HG03442 (cell line): ENCODE results near the gene SEMA3F.

Experiments used
- ATAC-seq: cut with Tn5 transposase; IDR thresholded peaks from one replicate; pipeline ENCODE4 v1.9.1; 2021; ENCODE audit warnings: mild to moderate bottlenecking, moderate library complexity; ENCODE audit not compliant: unreplicated experiment

Gene SEMA3F

DNA sequence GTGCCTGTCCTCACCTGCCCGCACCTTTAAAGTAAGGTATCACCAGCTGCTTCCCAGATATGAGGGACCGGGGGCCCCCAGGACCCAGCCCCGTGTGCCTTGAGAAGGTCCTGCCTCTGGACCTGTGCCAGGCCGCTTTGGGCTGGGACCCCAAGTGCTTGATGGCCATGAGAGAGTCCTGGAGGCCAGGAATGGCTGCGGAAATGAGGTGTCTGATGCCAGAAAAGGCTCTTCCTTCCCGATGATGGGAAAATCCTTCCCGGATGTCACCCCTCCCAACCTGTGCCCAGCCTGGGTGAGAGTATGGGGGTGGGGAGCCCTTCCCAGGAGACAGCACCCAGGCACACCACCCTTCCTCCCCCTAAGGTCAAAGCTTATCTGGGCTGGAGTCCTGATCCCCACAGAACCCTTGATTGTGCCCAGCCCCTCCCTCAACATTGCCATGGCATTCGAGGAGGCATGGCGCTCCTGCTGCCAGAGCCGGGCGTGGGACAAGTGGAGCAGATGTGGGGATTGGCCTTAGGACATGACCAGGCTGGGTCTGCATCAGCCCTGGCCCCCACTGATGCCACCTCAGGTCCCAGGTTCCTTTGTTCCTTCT, 14.2 kb downstream of the SEMA3F start:
- ATAC-seq: no peak

DNA sequence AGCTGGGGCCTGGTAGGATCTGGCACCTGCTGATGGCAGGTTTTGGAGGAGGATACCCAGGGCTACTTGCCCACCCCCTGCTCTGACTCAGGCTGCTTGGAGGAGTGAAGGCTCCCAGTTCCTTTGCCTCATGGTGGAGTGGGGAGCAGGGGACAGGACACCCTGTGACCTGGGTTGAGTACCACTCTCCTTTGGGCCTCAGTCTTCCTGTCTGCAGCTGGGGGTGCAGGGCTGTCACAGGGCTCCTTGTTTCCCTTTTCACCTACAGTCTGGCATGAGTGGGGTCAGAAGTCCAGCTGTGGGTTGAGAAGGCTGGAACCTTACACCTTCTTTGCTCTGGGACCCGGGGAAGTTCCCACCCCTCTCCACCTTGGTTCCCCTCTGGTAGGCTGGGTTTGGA, 14.7 kb downstream of the SEMA3F start:
- ATAC-seq: no peak

DNA sequence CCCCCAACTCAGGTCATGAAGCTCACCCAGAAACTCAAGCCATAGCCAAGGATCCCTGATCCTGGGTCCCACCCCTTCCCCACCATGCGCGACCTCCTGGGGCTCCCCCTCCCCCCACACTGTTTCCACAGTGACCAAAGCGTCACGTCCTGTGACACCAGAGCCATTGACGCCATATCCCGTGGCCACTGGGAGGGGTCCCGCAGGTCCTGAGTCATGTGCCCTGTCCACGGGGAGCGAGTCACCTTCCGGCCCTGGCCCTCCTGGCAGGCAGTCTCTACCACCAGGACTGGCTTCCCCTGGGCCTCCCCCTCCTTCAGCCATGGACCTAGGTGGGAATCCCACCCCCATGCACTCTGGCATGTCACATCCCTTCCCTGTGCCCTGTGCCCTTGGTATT, 15.6 kb downstream of the SEMA3F start:
- no peak for ATAC-seq

GRCh38 chr3:50171540-50172301, 16.6 kb downstream of the SEMA3F start:
- no peak for ATAC-seq

- no peak for ATAC-seq
These were observed 17.6 kb downstream of the SEMA3F start for GRCh38 chr3:50172626-50173220.

GRCh38 chr3:50173685-50174516, 18.8 kb downstream of the SEMA3F start:
- no peak for ATAC-seq

DNA sequence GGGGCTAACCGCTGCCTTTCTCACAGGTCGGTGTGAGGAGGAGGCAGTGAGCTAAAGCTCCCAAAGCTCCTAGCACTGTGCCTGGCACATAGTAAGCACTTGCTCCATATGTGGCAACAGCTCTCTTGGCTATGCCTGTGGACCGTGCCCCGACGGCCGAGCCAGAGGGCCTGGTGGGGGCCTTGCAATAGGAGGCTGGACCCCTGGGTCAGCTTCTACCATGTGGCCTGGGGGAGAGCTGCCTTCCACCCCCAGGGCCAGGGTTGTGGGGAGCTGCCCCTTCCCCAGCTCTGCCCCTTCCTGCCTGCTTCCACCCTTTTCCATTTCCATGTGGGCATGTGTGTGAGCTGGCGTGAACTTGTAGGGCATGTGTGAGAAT, 19.4 kb downstream of the SEMA3F start:
- ATAC-seq: no peak

DNA sequence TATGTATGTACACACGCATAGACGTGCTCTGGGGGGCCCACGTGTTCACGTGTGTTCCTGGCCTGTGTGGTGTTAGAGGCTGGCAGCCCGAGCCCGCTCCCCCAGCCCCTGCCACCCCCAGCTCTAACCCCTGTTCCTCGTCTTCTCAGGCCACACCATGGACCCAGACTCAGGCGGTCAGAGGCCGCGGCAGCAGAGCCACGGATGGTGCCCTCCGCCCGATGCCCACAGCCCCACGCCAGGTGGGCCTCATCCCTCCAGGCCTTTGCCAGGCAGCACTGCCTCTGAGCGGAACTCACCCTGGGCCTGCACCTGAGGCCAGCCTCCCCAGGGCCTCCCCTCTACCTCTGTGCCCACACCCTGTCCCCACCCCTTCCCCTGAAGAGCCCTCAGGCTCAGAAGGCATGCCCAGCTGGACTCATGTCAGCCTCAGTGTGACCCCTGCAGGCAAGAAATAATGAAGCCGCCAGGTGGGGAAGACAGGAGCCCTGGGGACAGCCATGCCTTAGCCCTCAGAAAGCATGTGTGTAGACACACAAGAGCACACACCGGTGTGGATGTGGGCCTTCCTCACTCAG, 19.9 kb downstream of the SEMA3F start:
- no peak for ATAC-seq

DNA sequence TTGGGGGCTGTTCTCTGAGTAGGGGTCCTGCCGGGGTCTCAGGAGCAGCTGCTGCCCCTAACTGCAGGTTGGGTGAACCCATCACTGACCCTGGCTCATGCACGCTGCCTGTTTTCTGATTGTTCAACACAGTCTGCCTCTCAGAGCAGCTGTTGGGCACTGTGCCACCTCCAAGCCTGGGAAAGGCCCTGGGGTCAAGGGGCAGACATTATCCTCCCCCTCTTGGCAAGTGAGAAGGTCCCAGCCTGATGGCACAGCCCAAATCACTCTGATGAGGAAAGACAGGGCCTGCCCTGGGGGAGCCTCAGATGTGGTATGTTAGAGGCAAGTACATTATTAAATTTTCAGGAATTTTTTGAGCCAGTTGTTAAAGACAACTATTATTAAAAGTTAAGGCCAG, 22.2 kb downstream of the SEMA3F start:
- ATAC-seq: no peak

DNA sequence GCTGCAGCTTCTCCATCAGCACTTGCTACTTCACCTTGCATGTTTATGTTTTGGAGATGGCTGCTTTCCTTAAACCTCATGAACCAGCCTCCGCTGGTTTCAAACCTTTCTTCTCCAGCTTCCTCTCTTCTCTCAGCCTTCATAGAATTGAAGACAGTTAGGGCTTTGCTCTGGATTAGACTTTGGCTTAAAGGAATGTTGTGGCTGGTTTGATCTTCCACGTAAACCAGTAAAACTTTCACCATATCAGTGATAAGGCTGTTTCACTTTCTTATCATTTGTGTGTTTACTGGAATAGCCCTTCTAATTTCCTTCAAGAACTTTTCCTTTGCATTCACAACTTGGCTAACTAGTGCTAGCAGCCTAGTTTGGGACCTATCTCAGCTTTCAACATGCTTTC, 24.6 kb downstream of the SEMA3F start:
- ATAC-seq: no peak

DNA sequence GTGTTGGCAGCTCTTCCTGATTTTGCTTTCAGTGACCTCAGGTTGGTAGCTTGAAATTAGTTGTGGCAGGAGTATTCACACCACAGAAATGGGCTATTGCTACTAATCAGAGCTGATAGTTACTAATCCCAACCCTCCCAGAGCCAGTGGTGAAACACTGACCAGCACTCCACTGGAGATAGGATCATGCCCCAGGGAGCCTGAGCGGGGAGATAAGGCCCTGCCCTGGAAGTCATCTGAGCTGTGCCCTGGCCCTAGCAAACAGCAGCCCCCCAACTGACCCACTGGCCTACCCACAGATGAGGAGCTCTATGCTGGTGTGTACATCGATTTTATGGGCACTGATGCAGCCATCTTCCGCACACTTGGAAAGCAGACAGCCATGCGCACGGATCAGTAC, 26.9 kb downstream of the SEMA3F start:
- no peak for ATAC-seq

GRCh38 chr3:50182533-50183099, 27.5 kb downstream of the SEMA3F start:
- no peak for ATAC-seq

DNA sequence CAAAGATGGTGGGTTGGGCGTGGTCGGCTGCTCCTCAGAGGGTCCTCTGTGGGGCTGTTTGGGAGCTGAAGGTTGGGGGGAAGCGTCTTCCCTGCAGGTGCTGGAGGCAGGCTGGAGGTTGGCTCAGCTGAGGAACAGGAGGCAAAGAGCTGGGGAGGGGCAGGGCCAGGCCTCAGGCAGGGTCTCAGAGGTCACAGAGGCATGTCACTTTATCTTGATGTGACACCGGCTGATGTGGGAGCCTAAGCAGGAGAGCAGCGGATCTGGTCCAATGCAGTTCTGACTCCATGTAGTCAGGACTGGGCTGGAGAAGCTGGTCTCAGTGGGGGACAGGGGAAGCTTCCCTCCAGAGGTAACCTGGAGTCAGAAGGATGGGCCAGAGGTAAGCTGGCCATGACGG, 28.6 kb downstream of the SEMA3F start:
- no peak for ATAC-seq

DNA sequence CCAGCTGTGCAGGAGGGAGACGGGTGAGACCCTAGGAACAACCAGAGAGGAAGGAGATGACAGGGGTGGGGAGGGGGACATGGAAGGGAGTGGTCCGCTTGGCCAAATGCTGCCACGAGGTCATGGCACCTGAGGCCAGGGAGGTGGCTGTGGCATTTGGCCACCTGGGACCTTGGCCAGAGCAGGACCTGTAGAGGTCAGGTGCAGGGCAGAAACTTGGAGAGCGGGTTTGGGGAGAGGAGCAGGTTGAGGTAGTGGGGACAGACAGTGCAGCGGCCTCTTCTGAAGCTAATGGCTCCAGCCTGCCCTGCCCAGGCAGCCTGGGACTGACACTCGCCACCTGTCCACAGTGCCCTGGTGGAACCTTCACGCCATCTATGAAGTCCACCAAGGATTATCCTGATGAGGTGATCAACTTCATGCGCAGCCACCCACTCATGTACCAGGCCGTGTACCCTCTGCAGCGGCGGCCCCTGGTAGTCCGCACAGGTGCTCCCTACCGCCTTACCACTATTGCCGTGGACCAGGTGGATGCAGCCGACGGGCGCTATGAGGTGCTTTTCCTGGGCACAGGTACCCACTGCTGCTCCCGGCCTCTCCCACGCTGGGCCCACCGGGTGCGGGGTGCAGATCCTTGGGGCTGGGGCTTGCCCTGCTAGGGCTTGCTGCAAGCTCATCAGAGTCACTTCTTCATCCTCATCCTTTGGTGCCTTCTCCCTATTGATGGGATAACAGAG, 29.3 kb downstream of the SEMA3F start:
- no peak for ATAC-seq

- no peak for ATAC-seq
These were observed 30.1 kb downstream of the SEMA3F start for GRCh38 chr3:50185230-50185629.

DNA sequence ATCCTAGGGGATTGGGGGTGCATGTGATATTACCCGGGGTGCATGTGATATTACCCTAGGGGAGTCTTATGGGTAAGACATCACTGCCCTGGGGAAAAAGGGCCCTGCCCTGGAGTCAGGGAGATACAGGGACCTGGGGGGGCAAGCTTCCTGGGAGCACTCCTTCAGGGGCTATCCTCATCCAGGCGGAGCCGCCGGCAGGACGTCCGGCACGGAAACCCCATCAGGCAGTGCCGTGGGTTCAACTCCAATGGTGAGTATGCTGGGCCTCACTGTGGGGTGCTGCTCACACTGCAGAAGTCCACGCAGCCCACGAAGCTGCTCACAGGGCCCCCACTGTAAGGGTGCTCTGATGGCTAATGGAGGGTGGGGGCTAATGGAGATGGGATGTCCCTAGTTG, 31.0 kb downstream of the SEMA3F start:
- ATAC-seq: no peak

GRCh38 chr3:50187750-50188149, 32.6 kb downstream of the SEMA3F start:
- no peak for ATAC-seq

DNA sequence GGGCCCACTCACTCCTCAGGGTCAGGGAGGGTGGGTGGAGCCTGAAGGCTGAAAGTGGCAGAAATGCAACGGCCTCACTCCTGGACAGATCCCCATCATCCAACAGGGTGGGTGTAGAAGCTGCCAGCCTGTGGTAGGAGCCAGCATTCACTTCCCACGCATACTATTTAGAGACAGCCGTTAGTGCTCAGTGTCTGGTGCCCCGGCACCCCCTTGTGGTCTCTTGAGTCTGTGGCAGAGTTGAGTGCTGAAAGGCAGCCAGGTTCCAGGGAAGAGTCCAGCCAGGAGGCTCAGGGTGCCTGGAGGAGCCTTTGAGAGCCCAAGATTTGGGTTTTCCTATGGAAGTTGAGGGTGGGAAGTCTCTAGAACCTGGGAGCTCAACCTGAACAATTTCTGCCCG, 34.1 kb downstream of the SEMA3F start:
- no peak for ATAC-seq

GRCh38 chr3:50189989-50190388, 34.9 kb downstream of the SEMA3F start:
- ATAC-seq: no peak

GRCh38 chr3:50190936-50191660, 36.0 kb downstream of the SEMA3F start, which contains the start of gene GNAT1:
GNAT1 (plus strand) TSS chr3:50191610; CDS start chr3:50191726, 116 bp downstream.
- no peak for ATAC-seq
